HCT116 (cell line): ENCODE data around the gene ABHD14A.

Experiments
- ATF3 ChIP-seq: IDR thresholded peaks from 2 replicates; pipeline ENCODE4 v1.6.1; 2012
- CEBPB ChIP-seq: IDR thresholded peaks from 2 replicates; pipeline ENCODE4 v1.6.1; 2012; ENCODE audit warnings: low read depth
- EGR1 ChIP-seq: IDR thresholded peaks from 2 replicates; pipeline ENCODE4 v1.6.1; 2012; ENCODE audit warnings: low read depth
- EZH2 ChIP-seq: fragments of 200-600 bp; sonication (generic); IDR thresholded peaks from 2 replicates; pipeline ENCODE4 v1.6.1; 2017; ENCODE audit warnings: antibody characterized with exemption, mixed run types
- POLR2A ChIP-seq: IDR thresholded peaks from 2 replicates; pipeline ENCODE4 v1.7.0; 2011; ENCODE audit warnings: borderline replicate concordance; ENCODE audit not compliant: insufficient read depth, insufficient read length; ENCODE audit errors: extremely low read depth
- POLR2AphosphoS5 ChIP-seq: IDR thresholded peaks from 2 replicates; pipeline ENCODE4 v1.6.1; 2011; ENCODE audit warnings: mild to moderate bottlenecking, low read depth, low read length, moderate library complexity
- SIN3A ChIP-seq: IDR thresholded peaks from 2 replicates; pipeline ENCODE4 v1.6.1; 2012; ENCODE audit warnings: low read depth
- SP1 ChIP-seq: IDR thresholded peaks from 2 replicates; pipeline ENCODE4 v1.6.1; 2012; ENCODE audit warnings: low read depth
- SRF ChIP-seq: IDR thresholded peaks from 2 replicates; pipeline ENCODE4 v1.6.1; 2012; ENCODE audit warnings: low read depth
- YY1 ChIP-seq: IDR thresholded peaks from 2 replicates; pipeline ENCODE4 v1.6.1; 2011; ENCODE audit warnings: low read length, low read depth, moderate library complexity, mild to moderate bottlenecking; ENCODE audit not compliant: insufficient replicate concordance; ENCODE audit errors: extremely low read depth
- ZNF274 ChIP-seq: fragments of 200-500 bp; sonication (Bioruptor generic); IDR thresholded peaks from 2 replicates; pipeline ENCODE4 v1.6.1; 2014; ENCODE audit warnings: mild to moderate bottlenecking, low read depth, low read length, inconsistent platforms
- TF ChIP-seq, protein P1 (sequence below), 3 experiments: fragments of 200-600 bp in 1 of 3; sonication (generic) in 1 of 3; IDR thresholded peaks in 2 of 3; conservative IDR thresholded peaks in 1 of 3; 2 replicates each; pipeline ENCODE4 v1.5.1; 2012 to 2017; ENCODE audit warnings: low read depth in 2 of 3, low read length in 2 of 3, antibody characterized with exemption in 1 of 3, borderline replicate concordance in 1 of 3, control low read depth in 1 of 3, mild to moderate bottlenecking in 1 of 3, mixed read lengths in 1 of 3, mixed run types in 1 of 3, moderate library complexity in 1 of 3; ENCODE audit not compliant: insufficient read depth in 1 of 3
- TF ChIP-seq, protein P2 (sequence below): IDR thresholded peaks from 2 replicates; pipeline ENCODE4 v1.6.1; 2012
- TF ChIP-seq, protein P3 (sequence below): IDR thresholded peaks from 2 replicates; pipeline ENCODE4 v1.6.1; 2012; ENCODE audit warnings: low read depth

- TF ChIP-seq POLR2A, result no peak
- no peak for TF ChIP-seq EZH2
- TF ChIP-seq, protein P1, sequence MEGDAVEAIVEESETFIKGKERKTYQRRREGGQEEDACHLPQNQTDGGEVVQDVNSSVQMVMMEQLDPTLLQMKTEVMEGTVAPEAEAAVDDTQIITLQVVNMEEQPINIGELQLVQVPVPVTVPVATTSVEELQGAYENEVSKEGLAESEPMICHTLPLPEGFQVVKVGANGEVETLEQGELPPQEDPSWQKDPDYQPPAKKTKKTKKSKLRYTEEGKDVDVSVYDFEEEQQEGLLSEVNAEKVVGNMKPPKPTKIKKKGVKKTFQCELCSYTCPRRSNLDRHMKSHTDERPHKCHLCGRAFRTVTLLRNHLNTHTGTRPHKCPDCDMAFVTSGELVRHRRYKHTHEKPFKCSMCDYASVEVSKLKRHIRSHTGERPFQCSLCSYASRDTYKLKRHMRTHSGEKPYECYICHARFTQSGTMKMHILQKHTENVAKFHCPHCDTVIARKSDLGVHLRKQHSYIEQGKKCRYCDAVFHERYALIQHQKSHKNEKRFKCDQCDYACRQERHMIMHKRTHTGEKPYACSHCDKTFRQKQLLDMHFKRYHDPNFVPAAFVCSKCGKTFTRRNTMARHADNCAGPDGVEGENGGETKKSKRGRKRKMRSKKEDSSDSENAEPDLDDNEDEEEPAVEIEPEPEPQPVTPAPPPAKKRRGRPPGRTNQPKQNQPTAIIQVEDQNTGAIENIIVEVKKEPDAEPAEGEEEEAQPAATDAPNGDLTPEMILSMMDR (IDR thresholded peaks at IDR 0.05 in 2 of 3, conservative IDR thresholded peaks at IDR 0.05 in 1 of 3; ENCODE audit: borderline replicate concordance in 1 of 3, insufficient read depth in 1 of 3, low read depth in 2 of 3, low read length in 2 of 3), result no peak
- no peak for TF ChIP-seq EGR1
- no peak for TF ChIP-seq ATF3
- no peak for TF ChIP-seq SIN3A
- no peak for TF ChIP-seq POLR2AphosphoS5
- TF ChIP-seq YY1, result no peak
- TF ChIP-seq SRF, result no peak
- TF ChIP-seq SP1, result no peak
- TF ChIP-seq, protein P2, sequence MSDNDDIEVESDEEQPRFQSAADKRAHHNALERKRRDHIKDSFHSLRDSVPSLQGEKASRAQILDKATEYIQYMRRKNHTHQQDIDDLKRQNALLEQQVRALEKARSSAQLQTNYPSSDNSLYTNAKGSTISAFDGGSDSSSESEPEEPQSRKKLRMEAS, result no peak
- TF ChIP-seq CEBPB, result no peak
- TF ChIP-seq, protein P3, sequence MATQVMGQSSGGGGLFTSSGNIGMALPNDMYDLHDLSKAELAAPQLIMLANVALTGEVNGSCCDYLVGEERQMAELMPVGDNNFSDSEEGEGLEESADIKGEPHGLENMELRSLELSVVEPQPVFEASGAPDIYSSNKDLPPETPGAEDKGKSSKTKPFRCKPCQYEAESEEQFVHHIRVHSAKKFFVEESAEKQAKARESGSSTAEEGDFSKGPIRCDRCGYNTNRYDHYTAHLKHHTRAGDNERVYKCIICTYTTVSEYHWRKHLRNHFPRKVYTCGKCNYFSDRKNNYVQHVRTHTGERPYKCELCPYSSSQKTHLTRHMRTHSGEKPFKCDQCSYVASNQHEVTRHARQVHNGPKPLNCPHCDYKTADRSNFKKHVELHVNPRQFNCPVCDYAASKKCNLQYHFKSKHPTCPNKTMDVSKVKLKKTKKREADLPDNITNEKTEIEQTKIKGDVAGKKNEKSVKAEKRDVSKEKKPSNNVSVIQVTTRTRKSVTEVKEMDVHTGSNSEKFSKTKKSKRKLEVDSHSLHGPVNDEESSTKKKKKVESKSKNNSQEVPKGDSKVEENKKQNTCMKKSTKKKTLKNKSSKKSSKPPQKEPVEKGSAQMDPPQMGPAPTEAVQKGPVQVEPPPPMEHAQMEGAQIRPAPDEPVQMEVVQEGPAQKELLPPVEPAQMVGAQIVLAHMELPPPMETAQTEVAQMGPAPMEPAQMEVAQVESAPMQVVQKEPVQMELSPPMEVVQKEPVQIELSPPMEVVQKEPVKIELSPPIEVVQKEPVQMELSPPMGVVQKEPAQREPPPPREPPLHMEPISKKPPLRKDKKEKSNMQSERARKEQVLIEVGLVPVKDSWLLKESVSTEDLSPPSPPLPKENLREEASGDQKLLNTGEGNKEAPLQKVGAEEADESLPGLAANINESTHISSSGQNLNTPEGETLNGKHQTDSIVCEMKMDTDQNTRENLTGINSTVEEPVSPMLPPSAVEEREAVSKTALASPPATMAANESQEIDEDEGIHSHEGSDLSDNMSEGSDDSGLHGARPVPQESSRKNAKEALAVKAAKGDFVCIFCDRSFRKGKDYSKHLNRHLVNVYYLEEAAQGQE, result no peak
- TF ChIP-seq ZNF274, result no peak
Observed at GRCh38 chr3:51930439-51930838, 44.4 kb upstream of the ABHD14A start.
